ENCODE results near the gene ZNF764.

Gene ZNF764

GRCh38 chr16:30569746-30570635, 11.8 kb upstream of the ZNF764 start:
- no peak for DNase-seq

GRCh38 chr16:30569281-30569680, 11.1 kb upstream of the ZNF764 start:
- no peak for DNase-seq

GRCh38 chr16:30567991-30568638, 9.9 kb upstream of the ZNF764 start:
- DNase-seq, result no peak

GRCh38 chr16:30567160-30567990, 9.2 kb upstream of the ZNF764 start:
- DNase-seq, result no peak

- no peak for DNase-seq
Measured at GRCh38 chr16:30566531-30566930, 8.4 kb upstream of the ZNF764 start.

GRCh38 chr16:30565984-30566383, 7.8 kb upstream of the ZNF764 start:
- no peak for DNase-seq

GRCh38 chr16:30565526-30565925, 7.4 kb upstream of the ZNF764 start:
- DNase-seq, result no peak

- DNase-seq, result no peak
Measured at GRCh38 chr16:30562021-30562420, 3.8 kb upstream of the ZNF764 start.

GRCh38 chr16:30561089-30561816, 3.1 kb upstream of the ZNF764 start:
- no peak for DNase-seq

GRCh38 chr16:30559690-30560089, 1.5 kb upstream of the ZNF764 start:
- no peak for DNase-seq

GRCh38 chr16:30558789-30559377, 709 bp upstream of the ZNF764 start:
- no peak for DNase-seq

- no peak for DNase-seq
Measured at GRCh38 chr16:30557707-30557956, 542 bp downstream of the ZNF764 start.

- no peak for DNase-seq
Measured at GRCh38 chr16:30556125-30556473, 2.1 kb downstream of the ZNF764 start.

- DNase-seq, result no peak
Measured at GRCh38 chr16:30555315-30556124, 2.7 kb downstream of the ZNF764 start.

GRCh38 chr16:30554557-30555314, 3.4 kb downstream of the ZNF764 start:
- no peak for DNase-seq

GRCh38 chr16:30553393-30553899, 4.7 kb downstream of the ZNF764 start:
- no peak for DNase-seq

- no peak for DNase-seq
Measured at GRCh38 chr16:30552956-30553355, 5.2 kb downstream of the ZNF764 start.

GRCh38 chr16:30551781-30552180, 6.4 kb downstream of the ZNF764 start:
- no peak for DNase-seq

GRCh38 chr16:30548416-30549253, 9.5 kb downstream of the ZNF764 start:
- DNase-seq, result no peak

GRCh38 chr16:30546115-30546514, 12.1 kb downstream of the ZNF764 start:
- no peak for DNase-seq

Measured in NCI-H2029 treated with DMSO at 0.1 percent for 48 hours (cell line).